GM19239 (cell line): Measurements from ENCODE around the gene GALNS.

Experiments
- DNase-seq: peaks from one replicate; pipeline ENCODE4 v3.0.0; 2011; ENCODE audit warnings: low spot score; ENCODE audit not compliant: insufficient read length
- FAIRE-seq: peaks from 2 replicates; lab custom pipeline; 2011; peaks lifted over from hg19 to GRCh38; lab: Jason Lieb, UNC

GALNS gene

GRCh38 chr16:88877564-88878289, 21.0 kb upstream of the GALNS start:
- no peak for DNase-seq
- FAIRE-seq = no peak

- no peak for FAIRE-seq
- no peak for DNase-seq
These were observed 20.3 kb upstream of the GALNS start for GRCh38 chr16:88876942-88877526.

GRCh38 chr16:88875703-88876234, 19.0 kb upstream of the GALNS start:
- DNase-seq (no peak), FAIRE-seq (no peak)

GRCh38 chr16:88874938-88875599, 18.3 kb upstream of the GALNS start:
- DNase-seq (no peak), FAIRE-seq (no peak)

- FAIRE-seq (no peak), DNase-seq (no peak)
These were observed 16.0 kb upstream of the GALNS start for GRCh38 chr16:88872650-88873331.

- FAIRE-seq = no peak
These were observed 15.1 kb upstream of the GALNS start for GRCh38 chr16:88871730-88872416.

GRCh38 chr16:88871349-88871702, 14.6 kb upstream of the GALNS start:
- DNase-seq (no peak), FAIRE-seq (no peak)

More at GRCh38 chr16:88871730-88872416, 15.1 kb upstream of the GALNS start:
- no peak for DNase-seq

GRCh38 chr16:88870608-88871348, 14.0 kb upstream of the GALNS start:
- FAIRE-seq (no peak), DNase-seq (no peak)

- FAIRE-seq (no peak), DNase-seq (no peak)
These were observed 12.9 kb upstream of the GALNS start for GRCh38 chr16:88869673-88869980.

GRCh38 chr16:88868974-88869672, 12.4 kb upstream of the GALNS start:
- no peak for DNase-seq
- FAIRE-seq = no peak

GRCh38 chr16:88867581-88868246, 11.0 kb upstream of the GALNS start:
- FAIRE-seq (no peak), DNase-seq (no peak)

- DNase-seq = no peak
- no peak for FAIRE-seq
These were observed 9.6 kb upstream of the GALNS start, which contains the start of gene PABPN1L for GRCh38 chr16:88866151-88866920. Gene PABPN1L (minus strand): TSS chr16:88866660. CDS start chr16:88866606, 54 bp downstream.

GRCh38 chr16:88865742-88866141, 9.0 kb upstream of the GALNS start:
- FAIRE-seq (no peak), DNase-seq (no peak)

GRCh38 chr16:88865310-88865709, 8.6 kb upstream of the GALNS start:
- no peak for DNase-seq
- no peak for FAIRE-seq

- FAIRE-seq = no peak
- DNase-seq = no peak
These were observed 7.8 kb upstream of the GALNS start for GRCh38 chr16:88864521-88864920.

GRCh38 chr16:88864099-88864498, 7.4 kb upstream of the GALNS start:
- no peak for FAIRE-seq

GRCh38 chr16:88863426-88863825, 6.7 kb upstream of the GALNS start:
- FAIRE-seq (no peak), DNase-seq (no peak)

More at GRCh38 chr16:88864099-88864498, 7.4 kb upstream of the GALNS start:
- no peak for DNase-seq

GRCh38 chr16:88862968-88863367, 6.2 kb upstream of the GALNS start:
- FAIRE-seq (no peak), DNase-seq (no peak)
